Spleen (tissue), 11 donors: ENCODE measurements around the gene CCNJ. TPM values are rescaled to one million over a fixed set of nuclear protein-coding genes. Genes with fewer than 3 reads are reported as not detected.

ENCODE experiments used
- DNase-seq: peaks from one replicate; pipeline ENCODE4 v3.0.0-alpha.2; 2020
- H3K27ac ChIP-seq, 8 donors: fragments of 200-600 bp; sonication (generic) in 7 of 8; 1 replicate in 4 of 8; 2 replicates in 4 of 8; pipeline versions ENCODE4 v1.5.0 to v1.8.0; 2016 to 2021; ENCODE audit warnings: inconsistent platforms in 4 of 8, mild to moderate bottlenecking in 4 of 8, moderate library complexity in 1 of 8
- H3K27me3 ChIP-seq, 7 donors: fragments of 200-600 bp; sonication (generic) in 6 of 7; replicated peaks in 1 of 7; 1 replicate in 4 of 7; 2 replicates in 3 of 7; pipeline versions ENCODE4 v1.5.0 to v1.8.0; 2016 to 2021; ENCODE audit warnings: inconsistent platforms in 3 of 7, mild to moderate bottlenecking in 1 of 7
- H3K36me3 ChIP-seq, 6 donors: fragments of 200-600 bp; sonication (generic) in 5 of 6; 1 replicate in 4 of 6; 2 replicates in 2 of 6; pipeline versions ENCODE4 v1.5.0 to v1.8.0; 2016 to 2021; ENCODE audit warnings: inconsistent platforms in 2 of 6
- H3K4me1 ChIP-seq, 6 donors: fragments of 200-600 bp; sonication (generic) in 5 of 6; 1 replicate in 3 of 6; 2 replicates in 3 of 6; pipeline versions ENCODE4 v1.5.0 to v1.8.0; 2016 to 2021; ENCODE audit warnings: inconsistent platforms in 3 of 6
- H3K4me3 ChIP-seq, 8 donors: fragments of 200-600 bp; sonication (generic) in 7 of 8; 1 replicate in 4 of 8; 2 replicates in 4 of 8; pipeline versions ENCODE4 v1.5.0 to v1.8.0; 2016 to 2021; ENCODE audit warnings: inconsistent platforms in 4 of 8, mild to moderate bottlenecking in 4 of 8, moderate library complexity in 2 of 8
- H3K9me3 ChIP-seq, 8 donors: fragments of 200-600 bp; sonication (generic) in 7 of 8; 1 replicate in 4 of 8; 2 replicates in 4 of 8; pipeline versions ENCODE4 v1.5.0 to v1.8.0; 2016 to 2021; ENCODE audit warnings: inconsistent platforms in 4 of 8
- POLR2A ChIP-seq, 3 donors: fragments of 450-650 bp; IDR thresholded peaks; one replicate each; pipeline ENCODE4 v1.5.1; 2017; ENCODE audit warnings: antibody characterized with exemption in 3 of 3, mild to moderate bottlenecking in 1 of 3
- POLR2AphosphoS5 ChIP-seq, 3 donors: sonication (generic); formaldehyde crosslinking; IDR thresholded peaks; one replicate each; pipeline ENCODE4 v1.5.1; 2017; ENCODE audit warnings: antibody characterized with exemption in 3 of 3
- WGBS, 5 donors: extraction: QIAGEN DNeasy Blood & Tissue Kit in 3 of 5; methylation state at CpG; one replicate each; pipeline versions ENCODE4 v1.1.5 to v1.1.7; 2013 to 2018; 5-methylcytosine and 5-hydroxymethylcytosine counted together
- intact Hi-C: fragments of 100-400 bp; cut with DNase I; formaldehyde crosslinking; loops from one replicate; pipeline ENCODE4 v1.15.0; 2023; ENCODE audit warnings: low total_unique reads
- polyA plus RNA-seq, 3 donors: library from polyadenylated mRNA; stranded (reverse); fragments of 200-250 nt; gene quantifications; one replicate each; pipeline ENCODE4 v1.2.1, GENCODE V29; 2013
- total RNA-seq, 7 donors: library from RNA; depleted of rRNA in 3 of 7; stranded (reverse); fragments of >200 nt in 3 of 7; fragmentation: NEBNext Ultra II Directional in 4 of 7; extraction: Animal tissue kit (Norgen Biotek cat#: 25700) in 4 of 7; gene quantifications; one replicate each; pipeline versions ENCODE4 v1.1.0 to v1.2.1, GENCODE V29; 2016 to 2021
- TF ChIP-seq, protein P1 (sequence below), 11 experiments: fragments of 200-600 bp in 7 of 11; fragments of 450-650 bp in 4 of 11; sonication (generic) in 4 of 11; IDR thresholded peaks in 8 of 11; conservative IDR thresholded peaks in 3 of 11; 1 replicate in 7 of 11; 2 replicates in 4 of 11; pipeline versions ENCODE4 v1.4.0 to v1.8.0; 2016 to 2021; ENCODE audit warnings: antibody characterized with exemption in 11 of 11, inconsistent platforms in 4 of 11, mild to moderate bottlenecking in 1 of 11
- donor health status: healthy with polysubstance abuse.
- donor health status: DM: no; HTN: no; CAD: no; lungs with moderate emphysema.
- donor health status: DM: no; HTN: no; CAD: no.
- donor health status: Bipolar disorder and iron deficiency.
- donor health status: healthy.
- donor health status: DM: no; HTN: no; CAD: no.
- donor health status: DM: yes; HTN: yes; CAD: no.

Gene CCNJ
- total and polyA plus RNA-seq, 10 donors, result 2.2 to 11.8 (median 9.8) TPM

DNA sequence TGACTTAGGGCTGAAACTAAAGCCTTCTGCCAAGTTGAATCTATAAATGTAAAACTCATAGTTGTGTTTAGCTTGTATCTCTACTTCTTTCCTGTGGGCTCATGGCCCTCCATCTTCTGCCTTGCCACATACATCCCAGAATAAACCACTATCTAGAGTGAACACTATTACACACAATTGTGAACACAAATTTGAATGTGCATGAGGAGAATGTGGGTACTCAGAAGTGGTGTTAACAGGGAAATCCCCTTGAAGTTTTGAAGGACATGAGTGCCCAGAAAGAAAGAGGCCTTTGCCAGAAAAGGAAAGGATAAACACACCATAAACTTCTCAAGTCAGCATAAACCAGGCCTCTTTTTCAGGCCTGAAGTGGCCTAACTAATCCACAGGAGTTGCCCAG lies 20.2 kb upstream of the CCNJ start:
- no peaks in the 10 kb centered on the region for H3K36me3 ChIP-seq
- no peak for DNase-seq
- no peak overlapping the region for H3K4me3 ChIP-seq
- H3K27me3 ChIP-seq, result no peaks in the 10 kb centered on the region
- no peak for TF ChIP-seq POLR2AphosphoS5 (IDR thresholded peaks at IDR 0.05)
- TF ChIP-seq, protein P1, sequence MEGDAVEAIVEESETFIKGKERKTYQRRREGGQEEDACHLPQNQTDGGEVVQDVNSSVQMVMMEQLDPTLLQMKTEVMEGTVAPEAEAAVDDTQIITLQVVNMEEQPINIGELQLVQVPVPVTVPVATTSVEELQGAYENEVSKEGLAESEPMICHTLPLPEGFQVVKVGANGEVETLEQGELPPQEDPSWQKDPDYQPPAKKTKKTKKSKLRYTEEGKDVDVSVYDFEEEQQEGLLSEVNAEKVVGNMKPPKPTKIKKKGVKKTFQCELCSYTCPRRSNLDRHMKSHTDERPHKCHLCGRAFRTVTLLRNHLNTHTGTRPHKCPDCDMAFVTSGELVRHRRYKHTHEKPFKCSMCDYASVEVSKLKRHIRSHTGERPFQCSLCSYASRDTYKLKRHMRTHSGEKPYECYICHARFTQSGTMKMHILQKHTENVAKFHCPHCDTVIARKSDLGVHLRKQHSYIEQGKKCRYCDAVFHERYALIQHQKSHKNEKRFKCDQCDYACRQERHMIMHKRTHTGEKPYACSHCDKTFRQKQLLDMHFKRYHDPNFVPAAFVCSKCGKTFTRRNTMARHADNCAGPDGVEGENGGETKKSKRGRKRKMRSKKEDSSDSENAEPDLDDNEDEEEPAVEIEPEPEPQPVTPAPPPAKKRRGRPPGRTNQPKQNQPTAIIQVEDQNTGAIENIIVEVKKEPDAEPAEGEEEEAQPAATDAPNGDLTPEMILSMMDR (IDR thresholded peaks at IDR 0.05 in 8 of 11, conservative IDR thresholded peaks at IDR 0.05 in 3 of 11), result no peak
- no peak for TF ChIP-seq POLR2A (IDR thresholded peaks at IDR 0.05)
- no peak overlapping the region for H3K27ac ChIP-seq
- intact Hi-C loops, result no loop called here
- H3K9me3 ChIP-seq, result no peaks in the 10 kb centered on the region
- no peaks in the 10 kb centered on the region for H3K4me1 ChIP-seq

DNA sequence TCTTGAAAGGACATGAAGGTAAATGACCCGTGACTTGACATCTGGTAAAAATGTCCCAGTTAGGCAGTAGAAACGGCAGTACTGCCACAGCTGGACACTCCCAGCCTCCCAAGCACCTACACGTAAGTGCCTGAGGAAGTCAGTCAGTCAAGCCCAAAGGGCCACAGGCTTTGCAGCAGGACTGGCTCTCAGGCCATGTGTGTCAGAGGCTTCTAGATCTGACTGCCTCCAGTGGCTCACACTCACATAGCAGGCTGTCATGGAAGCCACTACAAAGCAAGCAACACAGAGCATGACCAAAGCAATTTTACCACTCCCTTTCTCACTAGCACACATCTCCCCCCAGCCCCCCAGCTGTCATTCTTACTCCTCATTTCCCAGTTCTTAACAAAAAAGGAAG lies 17.8 kb upstream of the CCNJ start:
- Histone ChIP-seq H3K27ac (no peak overlapping the region), H3K4me1 (no peaks in the 10 kb centered on the region), H3K4me3 (no peak overlapping the region), H3K27me3 (no peaks in the 10 kb centered on the region), H3K36me3 (no peaks in the 10 kb centered on the region), H3K9me3 (no peaks in the 10 kb centered on the region)
- TF ChIP-seq, protein P1 (IDR thresholded peaks at IDR 0.05 in 8 of 11, conservative IDR thresholded peaks at IDR 0.05 in 3 of 11), result peak in 1 of 11 experiments; percentile 14
- no peak for TF ChIP-seq POLR2AphosphoS5 (IDR thresholded peaks at IDR 0.05)
- intact Hi-C loops, result no loop called here
- 75 to 94% (median 83%) methylated on average over 3 of the region's 3 CpGs for WGBS, 5 donors
- DNase-seq, result no peak

DNA sequence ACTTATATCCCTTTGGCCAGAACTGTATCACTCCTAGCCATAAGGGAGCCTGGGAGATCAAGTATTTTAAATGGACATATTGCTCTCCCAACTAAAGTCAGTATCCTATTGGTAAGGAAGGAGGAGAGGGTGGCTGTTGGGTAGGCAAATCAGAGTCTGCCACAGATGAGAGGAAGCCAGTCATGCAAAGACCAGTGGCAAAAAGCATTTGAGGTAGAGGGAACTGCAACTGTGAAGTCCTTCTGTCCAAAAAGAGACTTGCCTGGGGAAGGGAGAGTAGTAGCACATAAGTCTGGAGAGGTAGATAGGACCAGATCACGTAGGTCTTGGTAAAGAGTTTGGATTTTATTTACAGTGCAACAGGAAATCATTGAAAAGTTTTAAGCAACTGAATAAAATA lies 8.8 kb upstream of the CCNJ start:
- Histone ChIP-seq H3K4me3 (no peak overlapping the region), H3K27ac (no peak overlapping the region), H3K4me1 (no peaks in the 10 kb centered on the region), H3K36me3 (no peaks in the 10 kb centered on the region), H3K9me3 (peaks cover 0 to 5% (median 0%) of the 10 kb centered on the region in 8 donors), H3K27me3 (no peaks in the 10 kb centered on the region)
- WGBS, 5 donors, result 84 to 97% (median 93%) methylated on average over 1 of the region's 1 CpG
- no peak for DNase-seq
- intact Hi-C loops, result no loop called here
- TF ChIP-seq, protein P1 (IDR thresholded peaks at IDR 0.05 in 8 of 11, conservative IDR thresholded peaks at IDR 0.05 in 3 of 11), result no peak
- TF ChIP-seq POLR2AphosphoS5 (IDR thresholded peaks at IDR 0.05), result no peak
- TF ChIP-seq POLR2A (IDR thresholded peaks at IDR 0.05), result no peak

DNA sequence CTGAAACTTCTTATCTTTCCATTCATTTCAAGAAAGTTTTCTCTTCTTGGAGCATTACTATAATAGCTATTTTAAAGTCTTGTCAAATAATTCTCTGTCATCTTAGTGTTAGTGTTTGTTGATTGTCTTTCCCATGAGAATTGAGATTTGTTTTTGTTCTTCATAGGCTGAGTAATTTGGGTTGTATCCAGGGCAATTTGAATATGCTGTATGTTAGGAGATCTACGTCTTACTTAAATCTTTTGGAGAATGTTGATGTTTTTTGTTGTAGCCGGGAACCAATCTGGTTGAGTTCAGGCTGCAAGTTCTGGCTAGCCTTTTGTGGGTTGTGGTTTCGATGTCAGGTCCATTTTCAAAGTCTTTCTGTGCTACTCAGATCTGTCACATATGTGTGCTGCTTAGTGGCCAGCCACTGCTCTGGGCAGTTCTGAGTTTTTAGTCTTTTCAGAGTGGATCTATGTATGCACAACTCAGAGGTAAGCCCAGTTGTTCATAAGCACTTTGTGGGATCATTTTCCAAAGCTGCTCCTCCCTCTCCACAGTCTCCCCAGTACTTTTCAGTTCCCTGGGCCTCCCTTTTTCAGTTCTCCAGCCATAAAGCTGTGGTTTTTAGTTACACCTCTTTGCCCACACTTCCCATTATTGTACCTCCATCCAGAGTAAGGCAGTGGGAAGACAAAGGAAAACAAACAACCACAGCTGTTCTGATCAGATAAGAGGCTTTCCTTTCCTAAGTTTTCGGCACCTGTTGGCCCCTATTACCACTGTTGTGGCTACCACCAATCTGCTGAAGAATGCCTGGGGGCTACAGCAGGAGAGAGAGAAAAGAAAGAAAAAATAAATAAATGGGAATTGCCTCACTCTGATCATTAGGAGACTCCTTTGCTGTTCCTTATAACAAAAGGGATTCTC lies 4.7 kb upstream of the CCNJ start:
- Histone ChIP-seq H3K27me3 (no peaks in the 10 kb centered on the region), H3K36me3 (no peaks in the 10 kb centered on the region), H3K4me1 (peaks cover 5 to 13% (median 7%) of the 10 kb centered on the region in 6 donors), H3K9me3 (peaks cover 0 to 5% (median 0%) of the 10 kb centered on the region in 8 donors), H3K27ac (no peak overlapping the region), H3K4me3 (no peak overlapping the region)
- DNase-seq, result no peak
- 84 to 90% (median 86%) methylated on average over 4 of the region's 4 CpGs for WGBS, 5 donors
- intact Hi-C loops, result no loop called here
- TF ChIP-seq POLR2A (IDR thresholded peaks at IDR 0.05) (no peak), POLR2AphosphoS5 (IDR thresholded peaks at IDR 0.05) (no peak)
- TF ChIP-seq, protein P1 (IDR thresholded peaks at IDR 0.05 in 8 of 11, conservative IDR thresholded peaks at IDR 0.05 in 3 of 11), result no peak
